Upper lobe of left lung (tissue), 4 donors: Measurements from ENCODE around the gene CFAP74.
"Not testable (repeated sequence)": the region's sequence is repeated elsewhere in the genome, so short reads cannot be mapped to it uniquely, and the experiment has no call there.

Experiments used
- POLR2A ChIP-seq, 4 donors: fragments of 450-650 bp; IDR thresholded peaks; one replicate each; pipeline ENCODE4 v1.5.1; 2016 to 2017; ENCODE audit warnings: antibody characterized with exemption in 4 of 4, mild to moderate bottlenecking in 2 of 4
- TF ChIP-seq, protein P1 (sequence below), 6 experiments: fragments of 450-650 bp in 4 of 6; fragments of 200-600 bp in 2 of 6; sonication (generic) in 2 of 6; IDR thresholded peaks; one replicate each; pipeline ENCODE4 v1.5.1; 2016 to 2019; ENCODE audit warnings: antibody characterized with exemption in 6 of 6

DNA sequence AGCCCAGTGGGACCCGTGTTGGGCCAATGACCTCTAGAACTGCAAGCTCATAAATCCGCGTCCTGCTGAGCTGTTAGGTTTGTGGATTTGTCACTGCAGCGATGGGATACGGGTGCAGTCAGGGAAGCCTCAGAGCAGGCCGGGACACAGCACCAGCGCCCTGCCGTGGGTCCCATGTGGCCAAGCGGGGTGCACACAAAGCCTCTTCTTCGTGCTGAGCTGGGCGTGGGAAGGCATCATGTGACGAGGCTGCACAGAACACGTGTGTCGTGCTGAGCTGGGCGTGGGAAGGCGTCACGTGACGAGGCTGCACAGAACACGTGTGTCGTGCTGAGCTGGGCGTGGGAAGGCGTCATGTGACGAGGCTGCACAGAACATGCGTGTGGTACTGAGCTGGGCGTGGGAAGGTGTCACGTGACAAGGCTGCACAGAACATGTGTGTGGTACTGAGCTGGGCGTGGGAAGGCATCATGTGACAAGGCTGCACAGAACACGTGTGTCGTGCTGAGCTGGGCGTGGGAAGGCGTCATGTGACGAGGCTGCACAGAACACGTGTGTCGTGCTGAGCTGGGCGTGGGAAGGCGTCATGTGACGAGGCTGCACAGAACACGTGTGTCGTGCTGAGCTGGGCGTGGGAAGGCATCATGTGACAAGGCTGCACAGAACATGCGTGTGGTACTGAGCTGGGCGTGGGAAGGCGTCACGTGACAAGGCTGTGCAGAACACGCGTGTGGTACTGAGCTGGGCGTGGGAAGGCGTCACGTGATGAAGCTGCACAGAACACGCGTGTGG is 24.7 kb downstream of the CFAP74 start:
- TF ChIP-seq, protein P1, sequence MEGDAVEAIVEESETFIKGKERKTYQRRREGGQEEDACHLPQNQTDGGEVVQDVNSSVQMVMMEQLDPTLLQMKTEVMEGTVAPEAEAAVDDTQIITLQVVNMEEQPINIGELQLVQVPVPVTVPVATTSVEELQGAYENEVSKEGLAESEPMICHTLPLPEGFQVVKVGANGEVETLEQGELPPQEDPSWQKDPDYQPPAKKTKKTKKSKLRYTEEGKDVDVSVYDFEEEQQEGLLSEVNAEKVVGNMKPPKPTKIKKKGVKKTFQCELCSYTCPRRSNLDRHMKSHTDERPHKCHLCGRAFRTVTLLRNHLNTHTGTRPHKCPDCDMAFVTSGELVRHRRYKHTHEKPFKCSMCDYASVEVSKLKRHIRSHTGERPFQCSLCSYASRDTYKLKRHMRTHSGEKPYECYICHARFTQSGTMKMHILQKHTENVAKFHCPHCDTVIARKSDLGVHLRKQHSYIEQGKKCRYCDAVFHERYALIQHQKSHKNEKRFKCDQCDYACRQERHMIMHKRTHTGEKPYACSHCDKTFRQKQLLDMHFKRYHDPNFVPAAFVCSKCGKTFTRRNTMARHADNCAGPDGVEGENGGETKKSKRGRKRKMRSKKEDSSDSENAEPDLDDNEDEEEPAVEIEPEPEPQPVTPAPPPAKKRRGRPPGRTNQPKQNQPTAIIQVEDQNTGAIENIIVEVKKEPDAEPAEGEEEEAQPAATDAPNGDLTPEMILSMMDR (IDR thresholded peaks at IDR 0.05) = not testable (repeated sequence)
- not testable (repeated sequence) for TF ChIP-seq POLR2A (IDR thresholded peaks at IDR 0.05)
